IPS-20b (cell line): ENCODE measurements around the gene DCTN5.
"Not testable (repeated sequence)": the region's sequence is repeated elsewhere in the genome, so short reads cannot be mapped to it uniquely, and the experiment has no call there.

Experiments
- H3K27ac ChIP-seq: one replicate; pipeline ENCODE4 v1.5.1; 2013; ENCODE audit warnings: low read length
- H3K27me3 ChIP-seq: 2 replicates; pipeline ENCODE4 v1.6.1; 2013; ENCODE audit warnings: mild to moderate bottlenecking, low read length, inconsistent platforms; ENCODE audit not compliant: insufficient read depth
- H3K36me3 ChIP-seq: 2 replicates; pipeline ENCODE4 v1.6.1; 2013; ENCODE audit warnings: low read depth, mild to moderate bottlenecking, inconsistent platforms, low read length, moderate library complexity; ENCODE audit not compliant: insufficient read depth
- H3K4me1 ChIP-seq: 2 replicates; pipeline ENCODE4 v1.6.1; 2013; ENCODE audit warnings: mild to moderate bottlenecking, control low read depth, inconsistent platforms, low read length, moderate library complexity; ENCODE audit not compliant: insufficient read depth
- H3K4me3 ChIP-seq: 2 replicates; pipeline ENCODE4 v1.5.1; 2013; ENCODE audit warnings: mild to moderate bottlenecking, low read length, inconsistent platforms
- H3K9ac ChIP-seq: 2 replicates; pipeline ENCODE4 v1.6.1; 2013; ENCODE audit warnings: low read depth, mild to moderate bottlenecking, inconsistent platforms, low read length, moderate library complexity
- H3K9me3 ChIP-seq: 2 replicates; pipeline ENCODE4 v1.6.1; 2013; ENCODE audit warnings: mild to moderate bottlenecking, low read depth, low read length, inconsistent platforms; ENCODE audit not compliant: insufficient read depth

The DCTN5 gene

GRCh38 chr16:23640931-23641765, at the start of gene DCTN5, which contains the start of gene PALB2:
DCTN5 (plus strand) TSS chr16:23641466; CDS start chr16:23641543, 77 bp downstream.
PALB2 (minus strand) TSS chr16:23641310; CDS start chr16:23641157, 153 bp downstream.
- Histone ChIP-seq H3K36me3 (peaks cover 54% of the 10 kb centered on the region), H3K9ac (peak within 1 kb of the TSS; percentile 100), H3K4me1 (0 out of 2 replicates have a peak, but pooled peaks cover 3% of the 10 kb centered on the region), H3K27me3 (no peaks in the 10 kb centered on the region), H3K27ac (peak within 1 kb of the TSS; percentile 99), H3K4me3 (peak within 1 kb of the TSS; percentile 100), H3K9me3 (no peaks in the 10 kb centered on the region)

DNA sequence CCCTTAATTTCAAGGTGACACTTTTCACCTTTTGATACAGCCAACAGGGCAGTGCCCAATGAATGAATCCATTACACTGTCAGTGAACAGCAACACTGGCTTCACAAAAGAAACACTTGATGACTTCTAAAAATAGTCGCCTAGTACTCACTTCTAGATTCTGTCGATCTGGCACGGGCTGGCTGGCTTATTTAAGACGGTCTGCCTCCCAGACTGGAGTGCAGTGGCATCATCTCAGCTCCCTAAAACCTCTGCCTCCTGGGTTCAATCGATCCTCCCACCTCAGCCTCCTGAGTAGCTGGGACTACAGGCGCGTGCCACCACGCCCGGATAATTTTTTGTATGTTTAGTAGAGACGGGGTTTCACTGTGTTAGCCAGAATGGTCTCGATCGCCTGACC, 47.1 kb upstream of the DCTN5 start:
- H3K9ac ChIP-seq: no peak overlapping the region
- peaks cover 47% of the 10 kb centered on the region for H3K36me3 ChIP-seq
- peaks cover 10% of the 10 kb centered on the region for H3K4me1 ChIP-seq
- H3K27ac ChIP-seq: no peak overlapping the region
- H3K27me3 ChIP-seq: no peaks in the 10 kb centered on the region
- no peaks in the 10 kb centered on the region for H3K9me3 ChIP-seq
- H3K4me3 ChIP-seq: no peak overlapping the region

DNA sequence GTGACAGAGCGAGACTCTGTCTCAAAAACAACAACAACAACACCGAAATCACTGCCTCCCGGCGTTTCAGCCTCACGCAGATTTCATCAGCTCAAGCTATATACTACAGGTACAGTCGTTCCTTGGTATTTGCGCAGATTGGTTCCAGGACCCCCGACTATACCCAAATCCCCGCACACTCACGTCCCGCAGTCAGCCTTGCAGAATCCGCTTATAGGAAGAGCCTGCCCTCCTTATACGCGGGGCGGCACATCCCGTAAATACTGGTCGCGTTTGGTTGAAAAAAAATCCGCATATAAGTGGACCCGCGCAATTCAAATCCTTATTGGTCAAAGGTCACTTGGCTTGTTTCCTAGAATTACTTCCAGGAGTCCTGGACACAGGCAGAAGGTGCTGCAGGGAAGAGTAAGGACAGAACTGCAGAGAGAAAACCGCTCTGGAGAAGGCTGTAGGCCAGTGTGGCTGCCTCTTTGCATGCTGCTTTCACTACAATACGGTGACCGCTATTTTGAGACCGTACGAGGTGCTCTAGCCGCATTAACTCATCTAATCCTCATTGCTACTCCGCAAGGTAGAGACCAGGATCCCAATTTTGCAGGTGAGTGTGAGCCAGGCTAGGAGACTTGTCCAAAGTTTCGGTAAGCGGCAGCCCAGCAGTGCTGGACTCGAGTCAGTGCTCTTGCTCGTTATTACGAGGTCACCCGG, 45.9 kb upstream of the DCTN5 start:
- Histone ChIP-seq H3K9me3 (no peaks in the 10 kb centered on the region), H3K27me3 (no peaks in the 10 kb centered on the region), H3K27ac (peak overlapping the region; percentile 72), H3K36me3 (peaks cover 34% of the 10 kb centered on the region), H3K4me1 (peaks cover 13% of the 10 kb centered on the region), H3K4me3 (peak overlapping the region; percentile 99), H3K9ac (peak overlapping the region; percentile 97)

DNA sequence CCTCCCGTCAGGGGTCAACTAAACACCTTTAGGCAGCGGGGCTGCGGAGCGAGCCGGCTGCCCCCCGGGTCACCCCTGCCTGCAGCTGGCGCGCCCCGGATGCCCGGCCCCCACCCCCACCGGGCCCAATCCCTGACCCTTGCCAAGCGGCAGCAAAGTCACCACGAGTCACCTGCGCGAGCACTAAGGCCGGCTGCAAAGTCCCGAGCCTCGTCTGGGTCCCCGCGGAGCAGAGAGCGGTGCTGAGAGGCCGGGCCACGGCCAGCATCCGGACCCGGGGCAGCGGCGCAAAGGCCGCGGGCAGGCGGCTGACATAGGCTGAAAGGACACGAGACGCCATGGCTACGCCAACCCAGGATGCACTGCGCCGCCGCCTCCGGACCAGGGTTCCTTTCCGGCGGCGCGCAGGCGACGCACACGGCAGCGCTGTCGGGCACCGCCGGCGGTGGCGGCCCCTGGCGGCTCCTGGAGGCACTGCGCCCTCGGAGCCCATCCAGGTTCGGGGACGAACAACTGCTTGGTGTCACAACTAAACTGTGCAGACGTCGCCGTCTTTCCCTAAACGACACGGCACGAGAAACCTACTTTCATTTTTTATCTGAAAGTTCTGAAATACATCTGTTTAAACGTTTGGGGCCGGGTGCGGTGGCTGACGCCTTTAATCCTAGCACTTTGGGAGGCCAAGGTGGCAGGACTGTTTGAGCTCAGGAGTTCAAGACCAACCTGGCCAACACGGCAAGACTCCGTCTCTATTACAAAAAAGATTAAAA, 45.1 kb upstream of the DCTN5 start, which contains the start of gene NDUFAB1:
NDUFAB1 (minus strand) TSS at position 366 of the 770 bp plus-strand sequence; CDS start at position 340, 26 bp downstream.
- peaks cover 28% of the 10 kb centered on the region for H3K36me3 ChIP-seq
- H3K4me3 ChIP-seq: peak within 1 kb of the TSS; percentile 99
- H3K27me3 ChIP-seq: no peaks in the 10 kb centered on the region
- no peaks in the 10 kb centered on the region for H3K9me3 ChIP-seq
- peaks cover 17% of the 10 kb centered on the region for H3K4me1 ChIP-seq
- H3K9ac ChIP-seq: peak within 1 kb of the TSS; percentile 97
- H3K27ac ChIP-seq: peak within 1 kb of the TSS; percentile 72

GRCh38 chr16:23597003-23597756, 44.1 kb upstream of the DCTN5 start:
- H3K9me3 ChIP-seq: no peaks in the 10 kb centered on the region
- no peaks in the 10 kb centered on the region for H3K27me3 ChIP-seq
- H3K9ac ChIP-seq: 0 out of 2 replicates have a peak overlapping the region, but pooled peaks have one; percentile 52
- H3K4me3 ChIP-seq: 0 out of 2 replicates have a peak overlapping the region, but pooled peaks have one; percentile 35
- H3K4me1 ChIP-seq: peaks cover 17% of the 10 kb centered on the region
- peaks cover 27% of the 10 kb centered on the region for H3K36me3 ChIP-seq
- no peak overlapping the region for H3K27ac ChIP-seq

GRCh38 chr16:23607726-23608125, 33.5 kb upstream of the DCTN5 start:
- peaks cover 73% of the 10 kb centered on the region for H3K36me3 ChIP-seq
- no peak overlapping the region for H3K27ac ChIP-seq
- H3K27me3 ChIP-seq: no peaks in the 10 kb centered on the region
- H3K4me1 ChIP-seq: no peaks in the 10 kb centered on the region
- H3K9ac ChIP-seq: no peak overlapping the region
- no peak overlapping the region for H3K4me3 ChIP-seq
- no peaks in the 10 kb centered on the region for H3K9me3 ChIP-seq

DNA sequence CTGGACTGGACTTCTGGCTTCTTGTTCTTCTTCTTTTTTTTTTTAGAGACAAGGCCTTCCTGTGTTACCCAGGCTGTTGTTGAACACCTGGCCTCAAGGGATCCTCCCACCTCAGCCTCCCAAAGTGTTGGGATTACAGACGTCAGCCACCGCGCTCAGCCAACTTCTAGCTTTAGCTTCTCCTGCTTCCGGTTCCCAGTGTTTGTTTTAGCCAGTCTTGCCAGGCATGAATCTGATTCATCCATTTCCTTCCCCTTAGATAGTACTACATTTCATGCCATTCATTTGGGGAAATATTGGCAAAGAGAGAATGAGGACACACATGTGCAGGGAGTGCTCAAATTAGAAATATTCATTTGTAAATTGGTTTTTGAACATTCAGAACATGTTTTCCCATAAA, 33.1 kb upstream of the DCTN5 start:
- H3K9ac ChIP-seq: no peak overlapping the region
- no peak overlapping the region for H3K27ac ChIP-seq
- no peaks in the 10 kb centered on the region for H3K27me3 ChIP-seq
- H3K4me3 ChIP-seq: no peak overlapping the region
- no peaks in the 10 kb centered on the region for H3K9me3 ChIP-seq
- H3K4me1 ChIP-seq: no peaks in the 10 kb centered on the region
- peaks cover 73% of the 10 kb centered on the region for H3K36me3 ChIP-seq

DNA sequence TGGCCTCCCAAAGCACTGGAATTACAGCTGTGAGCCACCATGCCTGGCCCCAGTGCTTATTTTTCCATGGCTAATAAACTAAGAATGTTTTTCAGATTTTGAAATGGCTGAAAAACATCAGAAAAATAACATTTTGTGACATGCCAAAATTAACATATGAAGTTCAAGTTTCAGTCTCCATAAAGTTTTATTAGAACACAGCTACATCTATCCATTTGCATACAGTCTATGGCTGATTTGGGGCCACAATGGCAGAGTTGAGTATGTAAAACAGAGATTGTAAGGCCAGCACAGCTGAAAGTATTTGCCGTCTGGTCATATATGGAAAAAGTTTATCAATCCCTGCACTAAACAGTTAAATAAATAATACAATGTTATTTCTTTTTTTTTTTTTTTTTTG, 31.3 kb upstream of the DCTN5 start:
- H3K27me3 ChIP-seq: no peaks in the 10 kb centered on the region
- peaks cover 73% of the 10 kb centered on the region for H3K36me3 ChIP-seq
- no peak overlapping the region for H3K4me3 ChIP-seq
- no peaks in the 10 kb centered on the region for H3K4me1 ChIP-seq
- no peak overlapping the region for H3K27ac ChIP-seq
- no peak overlapping the region for H3K9ac ChIP-seq
- no peaks in the 10 kb centered on the region for H3K9me3 ChIP-seq

DNA sequence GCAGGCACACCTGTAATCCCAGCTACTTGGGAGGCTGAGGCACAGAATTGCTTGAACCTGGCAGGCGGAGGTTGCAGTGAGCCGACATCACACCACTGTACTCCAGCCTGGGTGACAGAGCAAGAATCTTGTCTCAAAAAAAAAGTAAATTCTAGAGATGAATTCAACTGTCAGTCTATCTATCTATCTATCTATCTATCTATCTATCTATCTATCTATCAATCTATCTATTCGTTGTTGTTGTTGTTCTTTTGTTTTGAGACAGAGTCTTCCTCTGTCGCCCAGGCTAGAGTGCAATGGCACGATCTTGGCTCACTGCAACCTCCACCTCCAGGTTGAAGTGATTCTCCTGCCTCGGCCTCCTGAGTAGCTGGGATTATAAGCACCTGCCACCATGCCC, 30.4 kb upstream of the DCTN5 start:
- H3K4me1 ChIP-seq, H3K9me3 ChIP-seq, H3K4me3 ChIP-seq, H3K27ac ChIP-seq, H3K27me3 ChIP-seq, H3K9ac ChIP-seq: not testable (repeated sequence)
- peaks cover 71% of the 10 kb centered on the region for H3K36me3 ChIP-seq

DNA sequence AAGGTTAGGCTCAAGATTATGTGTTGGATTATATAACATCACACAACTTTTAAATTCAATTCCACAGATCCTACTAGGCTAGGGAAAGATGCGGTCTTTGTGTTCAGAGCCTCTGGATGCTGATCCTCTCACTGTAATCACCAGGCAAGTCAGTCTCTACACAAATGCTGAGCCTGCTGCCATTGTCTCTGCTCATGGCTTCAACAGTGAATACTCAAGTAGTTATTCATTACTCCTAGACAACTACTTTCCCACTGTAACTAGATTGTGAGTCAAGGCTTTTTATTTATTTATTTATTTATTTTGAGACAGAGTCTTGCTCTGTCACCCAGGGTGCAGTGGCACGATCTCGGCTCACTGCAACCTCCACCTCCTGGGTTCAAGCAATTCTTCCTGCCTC, 29.3 kb upstream of the DCTN5 start:
- Histone ChIP-seq H3K36me3 (peaks cover 72% of the 10 kb centered on the region), H3K9ac (no peak overlapping the region), H3K27ac (no peak overlapping the region)

DNA sequence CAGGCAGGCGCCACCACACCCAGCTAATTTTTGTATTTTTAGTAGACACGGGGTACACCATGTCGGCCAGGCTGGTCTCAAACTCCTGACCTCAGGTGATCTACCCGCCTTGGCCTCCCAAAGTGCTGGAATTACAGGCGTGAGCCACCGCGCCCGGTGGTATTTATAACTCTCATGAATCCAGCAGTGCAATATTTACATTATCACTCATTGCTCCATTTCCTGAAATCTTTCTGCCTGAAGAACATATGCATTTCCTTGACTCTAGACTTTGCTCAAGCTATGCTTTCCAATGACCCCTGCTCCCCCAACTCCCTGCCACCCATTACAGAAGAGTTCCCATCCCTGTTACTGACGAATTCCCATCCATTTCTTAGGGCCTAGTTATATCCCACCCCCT, 25.5 kb upstream of the DCTN5 start:
- H3K4me3 ChIP-seq: no peak overlapping the region
- no peaks in the 10 kb centered on the region for H3K4me1 ChIP-seq
- no peak overlapping the region for H3K27ac ChIP-seq
- H3K9ac ChIP-seq: no peak overlapping the region
- H3K36me3 ChIP-seq: peaks cover 85% of the 10 kb centered on the region
- H3K27me3 ChIP-seq: no peaks in the 10 kb centered on the region
- no peaks in the 10 kb centered on the region for H3K9me3 ChIP-seq

More for the DNA sequence above, 29.3 kb upstream of the DCTN5 start:
- Histone ChIP-seq H3K9me3 (no peaks in the 10 kb centered on the region), H3K4me3 (no peak overlapping the region), H3K4me1 (no peaks in the 10 kb centered on the region), H3K27me3 (no peaks in the 10 kb centered on the region)
